GM23338 (cell line): Measurements from ENCODE around the gene CMYA5. TPM values are rescaled to one million over a fixed set of nuclear protein-coding genes. Genes with fewer than 3 reads are reported as not detected.

Experiments
- ATAC-seq: fragments of 200-7000 bp; cut with Tn5 transposase; 3 replicates; pipeline ENCODE4 v1.9.1; 2020
- DNase-seq: peaks from one replicate; pipeline ENCODE4 v3.0.0-alpha.2; 2015; ENCODE audit warnings: low spot score
- H2AFZ ChIP-seq: fragments of 200-600 bp; sonication (generic); 2 replicates; pipeline ENCODE4 v1.8.0; 2016; ENCODE audit warnings: antibody characterized with exemption, mild to moderate bottlenecking, moderate library complexity
- H3F3A ChIP-seq: fragments of 200-600 bp; sonication (generic); replicated peaks from 2 replicates; pipeline ENCODE4 v1.8.0; 2017; ENCODE audit warnings: antibody characterized with exemption, mixed run types, low read depth
- H3K27ac ChIP-seq: fragments of 200-600 bp; sonication (generic); 2 replicates; pipeline ENCODE4 v1.6.1; 2016; ENCODE audit warnings: low read depth
- H3K27me3 ChIP-seq: fragments of 200-600 bp; sonication (generic); 2 replicates; pipeline ENCODE4 v1.8.0; 2016; ENCODE audit warnings: mild to moderate bottlenecking, mixed run types, moderate library complexity; ENCODE audit not compliant: insufficient read depth
- H3K36me3 ChIP-seq: fragments of 200-600 bp; sonication (generic); 2 replicates; pipeline ENCODE4 v1.8.0; 2016; ENCODE audit warnings: mild to moderate bottlenecking; ENCODE audit not compliant: insufficient read depth
- H3K4me1 ChIP-seq: fragments of 200-600 bp; sonication (generic); 2 replicates; pipeline ENCODE4 v1.8.0; 2016; ENCODE audit warnings: mild to moderate bottlenecking, moderate library complexity; ENCODE audit not compliant: insufficient read depth
- H3K4me2 ChIP-seq: fragments of 200-600 bp; sonication (generic); 2 replicates; pipeline ENCODE4 v1.7.1; 2017; ENCODE audit warnings: mixed run types
- H3K4me3 ChIP-seq: fragments of 200-600 bp; sonication (generic); 2 replicates; pipeline ENCODE4 v1.6.1; 2016; ENCODE audit warnings: mixed run types
- H3K79me2 ChIP-seq: fragments of 200-600 bp; sonication (generic); replicated peaks from 2 replicates; pipeline ENCODE4 v1.8.0; 2017; ENCODE audit warnings: mild to moderate bottlenecking; ENCODE audit not compliant: insufficient read depth
- H3K9me2 ChIP-seq: fragments of 200-600 bp; sonication (generic); 2 replicates; pipeline ENCODE4 v1.8.0; 2017; ENCODE audit not compliant: insufficient read depth
- H4K20me1 ChIP-seq: fragments of 200-600 bp; sonication (generic); replicated peaks from 2 replicates; pipeline ENCODE4 v1.8.0; 2017; ENCODE audit warnings: mild to moderate bottlenecking; ENCODE audit not compliant: insufficient read depth
- H3K27ac Mint-ChIP-seq: 2 replicates; pipeline ENCODE4 v1.8.0; 2020; ENCODE audit warnings: inconsistent platforms, mild to moderate bottlenecking, moderate library complexity, mixed read lengths
- H3K27me3 Mint-ChIP-seq: 3 replicates; pipeline ENCODE4 v1.8.0; 2022; ENCODE audit warnings: low read depth, mild to moderate bottlenecking, moderate library complexity, mixed read lengths, inconsistent platforms; ENCODE audit not compliant: insufficient read depth, poor library complexity
- H3K36me3 Mint-ChIP-seq: 3 replicates; pipeline ENCODE4 v1.8.0; 2021; ENCODE audit warnings: low read depth, mild to moderate bottlenecking, inconsistent platforms, moderate library complexity, mixed read lengths
- H3K4me1 Mint-ChIP-seq: 3 replicates; pipeline ENCODE4 v1.8.0; 2020; ENCODE audit warnings: mild to moderate bottlenecking, inconsistent platforms, mixed read lengths
- H3K4me3 Mint-ChIP-seq: 3 replicates; pipeline ENCODE4 v1.8.0; 2021; ENCODE audit warnings: moderate library complexity, mild to moderate bottlenecking, inconsistent platforms, mixed read lengths
- H3K9me3 Mint-ChIP-seq: 3 replicates; pipeline ENCODE4 v1.8.0; 2020; ENCODE audit warnings: moderate library complexity, mild to moderate bottlenecking, inconsistent platforms, mixed read lengths
- CREB1 ChIP-seq: fragments of 250-450 bp; sonication (Bioruptor Pico); IDR thresholded peaks from 2 replicates; pipeline ENCODE4 v1.5.0; 2020; ENCODE audit warnings: low read depth, mild to moderate bottlenecking, moderate library complexity
- CTCF ChIP-seq, 2 experiments: fragments of 200-600 bp in 1 of 2; sonication (generic) in 1 of 2; conservative IDR thresholded peaks; 2 replicates each; pipeline versions ENCODE4 v1.5.1 to v1.6.1; 2016 to 2017; ENCODE audit warnings: antibody characterized with exemption in 2 of 2, low read depth in 2 of 2, mild to moderate bottlenecking in 2 of 2, moderate library complexity in 1 of 2
- ETS1 ChIP-seq: IDR thresholded peaks from 2 replicates; pipeline ENCODE4 v1.6.1; 2016; ENCODE audit warnings: antibody characterized with exemption
- EZH2 ChIP-seq: fragments of 200-600 bp; sonication (generic); IDR thresholded peaks from one replicate; pipeline ENCODE4 v1.8.0; 2017; ENCODE audit warnings: antibody characterized with exemption, mild to moderate bottlenecking, low read depth; ENCODE audit not compliant: unreplicated experiment
- EZH2phosphoT487 ChIP-seq: fragments of 200-600 bp; sonication (generic); IDR thresholded peaks from one replicate; pipeline ENCODE4 v1.8.1; 2018; ENCODE audit warnings: antibody characterized with exemption; ENCODE audit not compliant: unreplicated experiment
- JUNB ChIP-seq: IDR thresholded peaks from one replicate; pipeline ENCODE4 v1.6.1; 2016; ENCODE audit warnings: antibody characterized with exemption; ENCODE audit not compliant: unreplicated experiment
- NANOG ChIP-seq: IDR thresholded peaks from 2 replicates; pipeline ENCODE4 v1.6.1; 2016; ENCODE audit warnings: antibody characterized with exemption, borderline replicate concordance
- POLR2AphosphoS5 ChIP-seq: IDR thresholded peaks from 2 replicates; pipeline ENCODE4 v1.6.1; 2016; ENCODE audit warnings: antibody characterized with exemption, low read depth
- REST ChIP-seq: IDR thresholded peaks from one replicate; pipeline ENCODE4 v1.6.1; 2018; ENCODE audit warnings: antibody characterized with exemption; ENCODE audit not compliant: unreplicated experiment
- STAT1 ChIP-seq: IDR thresholded peaks from one replicate; pipeline ENCODE4 v1.6.1; 2016; ENCODE audit warnings: antibody characterized with exemption; ENCODE audit not compliant: unreplicated experiment
- ZNF114 ChIP-seq: fragments of 250-450 bp; sonication (Bioruptor Pico); IDR thresholded peaks from 2 replicates; pipeline ENCODE4 v1.5.0; 2020; ENCODE audit warnings: mild to moderate bottlenecking, moderate library complexity
- ZNF331 ChIP-seq: fragments of 250-450 bp; sonication (Bioruptor Pico); IDR thresholded peaks from 2 replicates; pipeline ENCODE4 v1.5.0; 2020; ENCODE audit warnings: low read depth, mild to moderate bottlenecking, moderate library complexity
- polyA plus RNA-seq: library from polyadenylated mRNA; unstranded; fragments of >200 nt; fragmentation: Nextera tagmentation; extraction: Ambion mirVana; gene quantifications from 2 replicates; pipeline ENCODE4 v1.2.1, GENCODE V29; 2016
- total RNA-seq: library from RNA; depleted of rRNA; stranded (reverse); fragments of >200 nt; shearing (Covaris generic); gene quantifications from 2 replicates; pipeline ENCODE4 v1.2.3, GENCODE V29; 2014
- TF ChIP-seq, protein P1 (sequence below): fragments of 250-450 bp; sonication (Bioruptor Pico); IDR thresholded peaks from 2 replicates; pipeline ENCODE4 v1.5.0; 2020; ENCODE audit warnings: mild to moderate bottlenecking, moderate library complexity

The CMYA5 gene
- total and polyA plus RNA-seq, 2 experiments from 2014 or later, result 0.45 to 0.49 TPM

- TF ChIP-seq, protein P1, sequence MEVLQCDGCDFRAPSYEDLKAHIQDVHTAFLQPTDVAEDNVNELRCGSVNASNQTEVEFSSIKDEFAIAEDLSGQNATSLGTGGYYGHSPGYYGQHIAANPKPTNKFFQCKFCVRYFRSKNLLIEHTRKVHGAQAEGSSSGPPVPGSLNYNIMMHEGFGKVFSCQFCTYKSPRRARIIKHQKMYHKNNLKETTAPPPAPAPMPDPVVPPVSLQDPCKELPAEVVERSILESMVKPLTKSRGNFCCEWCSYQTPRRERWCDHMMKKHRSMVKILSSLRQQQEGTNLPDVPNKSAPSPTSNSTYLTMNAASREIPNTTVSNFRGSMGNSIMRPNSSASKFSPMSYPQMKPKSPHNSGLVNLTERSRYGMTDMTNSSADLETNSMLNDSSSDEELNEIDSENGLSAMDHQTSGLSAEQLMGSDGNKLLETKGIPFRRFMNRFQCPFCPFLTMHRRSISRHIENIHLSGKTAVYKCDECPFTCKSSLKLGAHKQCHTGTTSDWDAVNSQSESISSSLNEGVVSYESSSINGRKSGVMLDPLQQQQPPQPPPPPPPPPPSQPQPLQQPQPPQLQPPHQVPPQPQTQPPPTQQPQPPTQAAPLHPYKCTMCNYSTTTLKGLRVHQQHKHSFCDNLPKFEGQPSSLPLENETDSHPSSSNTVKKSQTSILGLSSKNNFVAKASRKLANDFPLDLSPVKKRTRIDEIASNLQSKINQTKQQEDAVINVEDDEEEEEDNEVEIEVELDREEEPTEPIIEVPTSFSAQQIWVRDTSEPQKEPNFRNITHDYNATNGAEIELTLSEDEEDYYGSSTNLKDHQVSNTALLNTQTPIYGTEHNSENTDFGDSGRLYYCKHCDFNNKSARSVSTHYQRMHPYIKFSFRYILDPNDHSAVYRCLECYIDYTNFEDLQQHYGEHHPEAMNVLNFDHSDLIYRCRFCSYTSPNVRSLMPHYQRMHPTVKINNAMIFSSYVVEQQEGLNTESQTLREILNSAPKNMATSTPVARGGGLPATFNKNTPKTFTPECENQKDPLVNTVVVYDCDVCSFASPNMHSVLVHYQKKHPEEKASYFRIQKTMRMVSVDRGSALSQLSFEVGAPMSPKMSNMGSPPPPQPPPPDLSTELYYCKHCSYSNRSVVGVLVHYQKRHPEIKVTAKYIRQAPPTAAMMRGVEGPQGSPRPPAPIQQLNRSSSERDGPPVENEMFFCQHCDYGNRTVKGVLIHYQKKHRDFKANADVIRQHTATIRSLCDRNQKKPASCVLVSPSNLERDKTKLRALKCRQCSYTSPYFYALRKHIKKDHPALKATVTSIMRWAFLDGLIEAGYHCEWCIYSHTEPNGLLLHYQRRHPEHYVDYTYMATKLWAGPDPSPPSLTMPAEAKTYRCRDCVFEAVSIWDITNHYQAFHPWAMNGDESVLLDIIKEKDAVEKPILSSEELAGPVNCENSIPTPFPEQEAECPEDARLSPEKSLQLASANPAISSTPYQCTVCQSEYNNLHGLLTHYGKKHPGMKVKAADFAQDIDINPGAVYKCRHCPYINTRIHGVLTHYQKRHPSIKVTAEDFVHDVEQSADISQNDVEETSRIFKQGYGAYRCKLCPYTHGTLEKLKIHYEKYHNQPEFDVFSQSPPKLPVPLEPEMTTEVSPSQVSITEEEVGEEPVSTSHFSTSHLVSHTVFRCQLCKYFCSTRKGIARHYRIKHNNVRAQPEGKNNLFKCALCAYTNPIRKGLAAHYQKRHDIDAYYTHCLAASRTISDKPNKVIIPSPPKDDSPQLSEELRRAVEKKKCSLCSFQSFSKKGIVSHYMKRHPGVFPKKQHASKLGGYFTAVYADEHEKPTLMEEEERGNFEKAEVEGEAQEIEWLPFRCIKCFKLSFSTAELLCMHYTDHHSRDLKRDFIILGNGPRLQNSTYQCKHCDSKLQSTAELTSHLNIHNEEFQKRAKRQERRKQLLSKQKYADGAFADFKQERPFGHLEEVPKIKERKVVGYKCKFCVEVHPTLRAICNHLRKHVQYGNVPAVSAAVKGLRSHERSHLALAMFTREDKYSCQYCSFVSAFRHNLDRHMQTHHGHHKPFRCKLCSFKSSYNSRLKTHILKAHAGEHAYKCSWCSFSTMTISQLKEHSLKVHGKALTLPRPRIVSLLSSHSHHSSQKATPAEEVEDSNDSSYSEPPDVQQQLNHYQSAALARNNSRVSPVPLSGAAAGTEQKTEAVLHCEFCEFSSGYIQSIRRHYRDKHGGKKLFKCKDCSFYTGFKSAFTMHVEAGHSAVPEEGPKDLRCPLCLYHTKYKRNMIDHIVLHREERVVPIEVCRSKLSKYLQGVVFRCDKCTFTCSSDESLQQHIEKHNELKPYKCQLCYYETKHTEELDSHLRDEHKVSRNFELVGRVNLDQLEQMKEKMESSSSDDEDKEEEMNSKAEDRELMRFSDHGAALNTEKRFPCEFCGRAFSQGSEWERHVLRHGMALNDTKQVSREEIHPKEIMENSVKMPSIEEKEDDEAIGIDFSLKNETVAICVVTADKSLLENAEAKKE (CRISPR knock-in tag), result no peak
- TF ChIP-seq NANOG (no peak), EZH2phosphoT487 (no peak), STAT1 (no peak), JUNB (no peak)
Observed at GRCh38 chr5:79703381-79703645, 13.7 kb downstream of the CMYA5 start (continued).

DNA sequence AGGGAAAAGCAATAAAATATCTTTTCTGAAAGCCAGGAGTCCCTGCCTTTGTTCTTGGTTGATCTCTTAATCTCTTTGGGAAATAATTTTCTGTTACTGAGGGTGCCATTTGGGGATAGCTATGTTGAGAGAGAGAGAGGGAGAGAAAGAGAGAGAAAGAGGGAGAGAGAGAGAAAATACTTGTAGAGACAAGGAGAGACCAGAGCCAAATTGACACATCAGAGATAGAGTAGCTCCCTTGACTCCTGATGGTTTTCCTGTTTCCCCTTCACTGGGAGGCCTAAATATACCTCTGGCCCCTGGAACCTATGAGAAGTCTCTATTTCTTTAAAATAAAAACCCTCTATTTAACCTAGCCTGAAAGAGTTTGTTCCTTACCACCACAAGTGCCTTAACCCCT is 14.9 kb downstream of the CMYA5 start:
- no peak overlapping the region for H3K4me3 Mint-ChIP-seq
- H3K9me2 ChIP-seq, result no peaks in the 10 kb centered on the region
- H3K9me3 Mint-ChIP-seq, result peaks cover 3% of the 10 kb centered on the region; the same call in 2 of the 3 replicates

More for the DNA sequence above, 14.9 kb downstream of the CMYA5 start:
- no peak overlapping the region for H3K27ac ChIP-seq
- Mint-ChIP-seq H3K36me3 (no peaks in the 10 kb centered on the region), H3K27me3 (peaks cover 6% of the 10 kb centered on the region), H3K4me1 (peaks cover 2% of the 10 kb centered on the region; the same call in 1 of the 3 replicates), H3K27ac (no peak overlapping the region)
- H3K36me3 ChIP-seq, result no peaks in the 10 kb centered on the region
- H3K79me2 ChIP-seq, result no peaks in the 10 kb centered on the region
- no peaks in the 10 kb centered on the region for H3F3A ChIP-seq
- ATAC-seq, result no peak
- TF ChIP-seq CREB1 (CRISPR knock-in tag) (no peak), JUNB (no peak), CTCF (conservative IDR thresholded peaks at IDR 0.05; ENCODE audit: low read depth in 2 of 2) (no peak), STAT1 (no peak), ZNF114 (CRISPR knock-in tag) (no peak), REST (no peak), POLR2AphosphoS5 (no peak), EZH2 (no peak), ETS1 (no peak), ZNF331 (CRISPR knock-in tag) (no peak)
- no peak overlapping the region for H2AFZ ChIP-seq
- H3K4me2 ChIP-seq, result no peak overlapping the region
- H3K4me1 ChIP-seq, result no peaks in the 10 kb centered on the region
- H3K27me3 ChIP-seq, result no peaks in the 10 kb centered on the region
- no peak for DNase-seq
- H3K4me3 ChIP-seq, result no peak overlapping the region
- H4K20me1 ChIP-seq, result no peaks in the 10 kb centered on the region
